ENCODE measurements around the gene FETUB.
"Not testable (repeated sequence)": the region's sequence is repeated elsewhere in the genome, so short reads cannot be mapped to it uniquely, and the experiment has no call there.

Gene FETUB

GRCh38 chr3:186679151-186679550, 39.0 kb downstream of the FETUB start:
- no peak for DNase-seq (ENCODE audit: low spot score)

DNA sequence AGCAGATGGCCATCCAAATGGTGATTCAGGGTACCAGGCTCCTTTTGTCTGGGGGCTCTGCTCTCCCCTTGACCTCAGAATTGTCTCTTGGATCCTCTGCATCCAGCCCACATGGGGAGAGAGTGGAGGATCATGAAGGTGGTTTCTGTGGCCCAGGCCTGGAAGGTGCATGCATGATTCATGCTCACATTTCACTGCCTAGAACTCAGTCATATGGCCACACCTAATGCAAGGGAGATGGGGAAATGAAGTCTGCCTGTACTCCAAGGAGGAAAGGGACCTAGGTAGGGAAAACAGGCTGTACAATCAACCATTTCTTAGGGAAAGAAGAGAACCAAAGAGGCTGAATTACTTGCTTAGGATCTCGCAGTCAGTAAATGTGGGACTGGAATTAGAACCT, 40.7 kb downstream of the FETUB start:
- DNase-seq (ENCODE audit: low spot score): no peak

- DNase-seq (ENCODE audit: low spot score): no peak
These were observed 42.6 kb downstream of the FETUB start for GRCh38 chr3:186682812-186683211.

DNA sequence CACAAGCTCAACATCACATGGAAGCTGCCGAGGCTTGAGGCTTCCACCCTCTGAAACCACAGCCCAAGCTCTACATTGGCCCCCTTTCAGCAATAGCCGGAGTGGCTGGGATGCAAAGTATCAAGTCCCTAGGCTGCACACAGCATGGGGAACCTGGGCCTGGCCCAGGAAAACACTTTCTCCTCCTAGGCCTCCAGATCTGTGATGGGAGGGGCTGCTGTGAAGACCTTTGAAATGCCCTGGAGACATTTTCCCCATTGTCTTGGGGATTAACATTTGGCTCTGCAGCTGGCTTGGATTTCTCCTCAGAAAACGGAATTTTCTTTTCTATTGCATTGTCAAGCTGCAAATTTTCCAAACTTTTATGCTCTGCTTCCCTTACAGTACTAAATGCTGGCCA, 43.8 kb downstream of the FETUB start:
- no peak for DNase-seq (ENCODE audit: low spot score)

GRCh38 chr3:186686475-186686874, 46.3 kb downstream of the FETUB start:
- not testable (repeated sequence) for DNase-seq (ENCODE audit: low spot score)

GRCh38 chr3:186687120-186687651, 47.0 kb downstream of the FETUB start:
- DNase-seq (ENCODE audit: low spot score): no peak

DNA sequence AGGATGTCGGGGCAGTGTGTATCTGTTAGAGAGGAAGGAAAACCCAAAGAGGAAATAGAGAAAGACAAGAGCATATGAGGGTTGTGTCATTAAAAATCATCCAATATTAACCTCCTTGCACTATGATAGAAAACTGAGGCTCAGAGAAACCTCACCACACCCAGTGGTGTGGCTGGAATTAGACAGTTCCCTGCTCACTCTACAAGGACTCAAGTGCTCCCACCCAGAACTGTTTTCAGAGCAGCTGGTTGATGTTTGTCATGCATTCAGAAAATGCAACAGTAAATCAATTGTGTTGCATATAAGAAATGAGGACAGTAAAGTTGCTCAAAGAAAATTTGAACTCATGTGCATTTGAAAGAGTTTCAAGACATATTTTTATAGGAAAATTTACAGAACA, 50.1 kb downstream of the FETUB start:
- DNase-seq (ENCODE audit: low spot score): not testable (repeated sequence)

GRCh38 chr3:186691676-186692075, 51.5 kb downstream of the FETUB start:
- no peak for DNase-seq (ENCODE audit: low spot score)

DNA sequence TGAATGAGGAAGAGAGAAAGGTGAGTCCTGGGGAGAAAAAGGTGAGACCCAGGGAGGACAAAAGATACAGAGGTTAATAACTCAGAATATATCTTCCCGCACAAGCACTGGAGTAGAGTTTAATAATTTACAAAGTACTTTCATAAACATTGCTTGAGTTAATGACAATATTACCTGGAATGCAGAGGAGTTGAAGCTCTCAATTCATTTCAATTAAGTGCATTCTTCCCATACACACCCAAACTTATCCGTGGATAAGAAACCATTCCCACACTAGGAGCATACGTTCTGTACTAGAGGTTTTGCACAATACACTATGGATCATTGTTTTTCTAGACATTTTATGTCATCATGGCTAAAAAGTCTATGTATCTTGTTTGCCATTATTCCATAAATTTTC, 53.6 kb downstream of the FETUB start:
- no peak for DNase-seq (ENCODE audit: low spot score)

DNA sequence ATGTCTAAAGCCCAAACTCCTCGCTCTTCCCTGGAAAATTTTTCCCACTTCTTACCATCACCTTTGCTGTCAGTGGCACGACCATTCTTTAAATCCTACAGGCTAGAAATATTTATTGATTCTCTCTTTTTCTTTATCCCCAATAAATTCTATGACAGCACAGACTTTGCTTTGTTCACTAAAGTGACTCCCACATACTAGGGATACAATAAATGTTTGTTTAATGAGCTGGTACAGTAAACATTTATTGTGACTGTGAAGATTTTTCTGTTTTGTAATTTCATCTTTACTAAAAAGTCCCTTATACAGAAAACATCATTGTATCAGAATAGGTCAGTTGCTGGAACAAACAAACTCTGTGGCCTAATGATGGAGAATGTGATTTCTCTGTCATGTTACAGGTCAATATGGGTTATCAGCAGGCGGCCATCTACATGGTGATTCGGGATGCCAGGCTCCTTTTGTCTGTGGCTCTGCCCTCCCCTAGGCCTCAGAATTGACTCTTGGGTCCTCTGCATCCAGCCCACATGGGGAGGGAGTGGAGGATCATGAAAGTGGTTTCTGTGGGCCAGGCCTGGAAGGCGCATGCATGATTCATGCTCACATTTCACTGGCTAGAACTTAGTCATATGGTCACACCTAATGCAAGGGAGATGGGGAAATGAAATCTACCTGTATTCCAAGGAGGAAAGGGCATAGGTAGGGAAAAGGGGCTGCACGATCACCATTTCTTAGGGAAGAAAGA, 54.3 kb downstream of the FETUB start:
- DNase-seq (ENCODE audit: low spot score): no peak

- DNase-seq (ENCODE audit: low spot score): no peak
These were observed 56.3 kb downstream of the FETUB start for GRCh38 chr3:186696522-186696921.

- DNase-seq (ENCODE audit: low spot score): no peak
These were observed 57.3 kb downstream of the FETUB start for GRCh38 chr3:186697510-186697909.

GRCh38 chr3:186700267-186700666, 60.1 kb downstream of the FETUB start:
- no peak for DNase-seq (ENCODE audit: low spot score)

- DNase-seq (ENCODE audit: low spot score): not testable (repeated sequence)
These were observed 62.3 kb downstream of the FETUB start for GRCh38 chr3:186702451-186702850.
